Brain microvascular endothelial cell (primary cell): ENCODE measurements around the gene CES2.

ENCODE experiments used
- DNase-seq: peaks from one replicate; pipeline ENCODE4 v3.0.0-alpha.2; 2020
- H3K27ac ChIP-seq: fragments of 250-450 bp; sonication (Bioruptor Pico); 2 replicates; pipeline ENCODE4 v1.5.1; 2020; ENCODE audit warnings: mild to moderate bottlenecking, moderate library complexity
- H3K27me3 ChIP-seq: fragments of 250-450 bp; sonication (Bioruptor Pico); replicated peaks from 2 replicates; pipeline ENCODE4 v1.5.1; 2020; ENCODE audit warnings: mild to moderate bottlenecking
- H3K36me3 ChIP-seq: fragments of 250-450 bp; sonication (Bioruptor Pico); replicated peaks from 2 replicates; pipeline ENCODE4 v1.5.1; 2020; ENCODE audit warnings: mild to moderate bottlenecking
- H3K4me3 ChIP-seq: 2 replicates; pipeline ENCODE4 v1.5.1; 2011; ENCODE audit warnings: low read depth, mild to moderate bottlenecking, control low read depth, low read length, moderate library complexity
- CTCF ChIP-seq: IDR thresholded peaks from 2 replicates; pipeline ENCODE4 v1.5.1; 2011; ENCODE audit warnings: low read depth, mild to moderate bottlenecking, moderate library complexity, low read length, control low read depth, inconsistent platforms; ENCODE audit errors: missing control alignments
- in situ Hi-C: cut with HindIII; loops from 2 replicates; pipeline ENCODE4 v1.10.0; 2017; ENCODE audit warnings: low sequenced_read_pairs, low pct_ligation_motif_present

The CES2 gene

GRCh38 chr16:66910175-66910940, 25.0 kb upstream of the CES2 start:
- no peak for TF ChIP-seq CTCF
- H3K27ac ChIP-seq, result no peak overlapping the region
- no peaks in the 10 kb centered on the region for H3K36me3 ChIP-seq
- in situ Hi-C loops, result no loop called here
- no peak overlapping the region for H3K4me3 ChIP-seq
- DNase-seq, result no peak
- peaks cover 2% of the 10 kb centered on the region for H3K27me3 ChIP-seq

- no peak for TF ChIP-seq CTCF
- no peak for DNase-seq
- Histone ChIP-seq H3K27ac (no peak overlapping the region), H3K27me3 (peaks cover 2% of the 10 kb centered on the region), H3K36me3 (no peaks in the 10 kb centered on the region), H3K4me3 (no peak overlapping the region)
- in situ Hi-C loops, result no loop called here
Observed at GRCh38 chr16:66911112-66911511, 24.2 kb upstream of the CES2 start.

- in situ Hi-C loops, result no loop called here
- TF ChIP-seq CTCF, result no peak
Observed at GRCh38 chr16:66911801-66912200, 23.5 kb upstream of the CES2 start.

GRCh38 chr16:66913081-66913480, 22.2 kb upstream of the CES2 start:
- in situ Hi-C loops, result no loop called here
- no peaks in the 10 kb centered on the region for H3K27me3 ChIP-seq
- no peak for DNase-seq
- H3K4me3 ChIP-seq, result no peak overlapping the region
- TF ChIP-seq CTCF, result no peak
- H3K27ac ChIP-seq, result no peak overlapping the region
- H3K36me3 ChIP-seq, result no peaks in the 10 kb centered on the region

More at GRCh38 chr16:66911801-66912200, 23.5 kb upstream of the CES2 start:
- Histone ChIP-seq H3K27me3 (peaks cover 2% of the 10 kb centered on the region), H3K36me3 (no peaks in the 10 kb centered on the region), H3K4me3 (no peak overlapping the region), H3K27ac (no peak overlapping the region)
- no peak for DNase-seq

GRCh38 chr16:66913711-66914110, 21.6 kb upstream of the CES2 start:
- Histone ChIP-seq H3K27me3 (no peaks in the 10 kb centered on the region), H3K27ac (no peak overlapping the region), H3K4me3 (no peak overlapping the region), H3K36me3 (no peaks in the 10 kb centered on the region)
- in situ Hi-C loops, result no loop called here
- DNase-seq, result no peak
- TF ChIP-seq CTCF, result no peak

GRCh38 chr16:66914541-66914940, 20.8 kb upstream of the CES2 start:
- no peak for TF ChIP-seq CTCF
- Histone ChIP-seq H3K27ac (no peak overlapping the region), H3K27me3 (peaks cover 4% of the 10 kb centered on the region), H3K36me3 (no peaks in the 10 kb centered on the region), H3K4me3 (no peak overlapping the region)
- no peak for DNase-seq
- in situ Hi-C loops, result no loop called here
